Activated CD8-positive, alpha-beta T cell treated with anti-CD3 and anti-CD28 coated beads, Interleukin-2, amount 10 ng/mL, durations not matched to agents 7 days and 5 days (primary cell): ENCODE results near the gene TJP3. TPM values are rescaled to one million over a fixed set of nuclear protein-coding genes. Genes with fewer than 3 reads are reported as not detected.
A peak's percentile ranks its signal among the peaks of the same experiment; 100 is the strongest.

Experiments used
- ATAC-seq: fragments of 150-1000 bp; cut with Tn5 transposase; one replicate; pipeline ENCODE4 v1.10.0; 2021; ENCODE audit warnings: moderate library complexity
- CTCF ChIA-PET: fragments of 350-600 bp; sonication (Branson Sonifier 250); formaldehyde crosslinking; loops from one replicate; lab custom pipeline; 2021; ENCODE audit warnings: antibody characterized with exemption; lab: Charles Lee
- POLR2A ChIA-PET: fragments of 350-600 bp; sonication (Branson Sonifier 250); formaldehyde crosslinking; loops from one replicate; lab custom pipeline; 2021; ENCODE audit warnings: antibody characterized with exemption; lab: Charles Lee
- DNase-seq: peaks from one replicate; pipeline ENCODE4 v3.0.0-alpha.2; 2020
- H3K27ac Mint-ChIP-seq: one replicate; pipeline ENCODE4 v1.8.0; 2021; ENCODE audit warnings: mild to moderate bottlenecking, mixed read lengths
- H3K27me3 Mint-ChIP-seq: one replicate; pipeline ENCODE4 v1.8.0; 2021; ENCODE audit warnings: low read depth, mixed read lengths
- H3K36me3 Mint-ChIP-seq: one replicate; pipeline ENCODE4 v1.8.0; 2021; ENCODE audit warnings: low read depth, mixed read lengths
- H3K4me1 Mint-ChIP-seq: one replicate; pipeline ENCODE4 v1.8.0; 2021; ENCODE audit warnings: low read depth, mixed read lengths
- H3K4me3 Mint-ChIP-seq: one replicate; pipeline ENCODE4 v1.8.0; 2021; ENCODE audit warnings: mild to moderate bottlenecking, mixed read lengths
- H3K9me3 Mint-ChIP-seq: one replicate; pipeline ENCODE4 v1.8.0; 2022; ENCODE audit warnings: mixed read lengths; ENCODE audit not compliant: insufficient read depth
- total RNA-seq, 2 experiments: library from RNA; stranded (reverse); gene quantifications; one replicate each; pipeline ENCODE4 v1.2.3, GENCODE V29; 2021

TJP3 gene
- total RNA-seq, 2 experiments from 2014 or later, result 1.3 TPM

GRCh38 chr19:3695124-3695733 lies 13.0 kb upstream of the TJP3 start:
- H3K36me3 Mint-ChIP-seq, result peaks cover 4% of the 10 kb centered on the region
- ChIA-PET POLR2A (no interaction called here), CTCF (interaction anchor here (0.7 kb wide), 1 partner anchor 9 kb away, joined by 3 read pairs; no protein-coding TSS in a partner anchor)
- H3K27ac Mint-ChIP-seq, result no peak overlapping the region
- DNase-seq (no peak), ATAC-seq (no peak)
- H3K4me1 Mint-ChIP-seq, result peaks cover 38% of the 10 kb centered on the region
- H3K9me3 Mint-ChIP-seq, result no peaks in the 10 kb centered on the region
- no peak overlapping the region for H3K4me3 Mint-ChIP-seq
- H3K27me3 Mint-ChIP-seq, result no peaks in the 10 kb centered on the region

DNA sequence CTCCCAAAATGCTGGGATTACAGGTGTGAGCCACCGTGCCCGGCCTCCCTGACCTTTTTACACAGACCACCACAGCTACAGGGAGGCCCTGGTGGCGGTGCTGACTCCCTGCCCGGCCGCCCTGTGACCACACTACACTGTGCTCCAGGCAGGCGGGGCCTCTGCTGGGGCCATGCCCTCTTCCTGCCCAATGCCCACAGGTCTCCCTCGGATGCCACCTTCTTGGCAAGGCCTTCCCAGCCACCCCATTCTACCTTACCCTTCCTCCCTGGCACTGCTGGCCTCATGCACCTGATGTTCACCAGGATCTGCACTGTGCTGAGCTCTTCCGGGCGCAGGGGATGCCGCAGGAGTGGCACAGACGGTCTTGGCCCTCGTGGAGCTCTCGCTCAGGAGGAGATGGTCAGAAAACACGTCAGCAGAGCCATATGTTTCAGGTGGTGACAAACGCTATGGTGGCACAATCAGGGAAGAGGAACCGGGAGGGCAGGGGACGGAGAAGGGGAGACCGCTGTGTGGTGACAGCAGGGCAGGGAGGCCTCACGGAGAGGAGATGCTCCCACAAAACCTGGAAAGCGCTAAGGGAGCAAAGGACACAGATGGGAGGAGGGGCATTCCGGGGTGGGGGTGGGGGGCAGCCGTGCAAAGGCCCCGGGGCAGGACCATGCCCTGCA lies 12.1 kb upstream of the TJP3 start:
- ATAC-seq (no peak), DNase-seq (no peak)
- POLR2A ChIA-PET, result no interaction called here
- Mint-ChIP-seq H3K9me3 (no peaks in the 10 kb centered on the region), H3K4me3 (no peak overlapping the region), H3K4me1 (peaks cover 33% of the 10 kb centered on the region), H3K27me3 (no peaks in the 10 kb centered on the region), H3K36me3 (no peaks in the 10 kb centered on the region), H3K27ac (no peak overlapping the region)
- CTCF ChIA-PET, result no interaction called here

GRCh38 chr19:3696660-3696995 lies 11.6 kb upstream of the TJP3 start:
- no peaks in the 10 kb centered on the region for H3K27me3 Mint-ChIP-seq
- no peak overlapping the region for H3K4me3 Mint-ChIP-seq
- no peak for ATAC-seq

DNA sequence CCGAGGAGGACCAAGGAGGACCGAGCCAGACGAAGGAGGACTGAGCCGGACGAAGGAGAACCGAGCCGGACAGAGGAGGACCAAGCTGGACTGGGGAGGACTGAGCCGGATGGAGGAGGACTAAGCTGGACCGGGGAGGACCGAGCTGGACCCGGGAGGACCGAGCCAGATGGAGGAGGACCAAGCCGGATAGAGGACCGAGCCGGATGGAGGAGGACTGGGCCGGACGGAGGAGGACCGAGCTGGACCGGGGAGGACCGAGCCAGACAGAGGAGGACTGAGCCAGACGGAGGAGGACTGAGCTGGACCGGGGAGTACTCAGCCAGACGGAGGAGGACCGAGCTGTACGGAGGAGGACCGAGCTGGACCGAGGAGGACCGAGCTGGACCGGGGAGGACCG lies 11.1 kb upstream of the TJP3 start:
- no peaks in the 10 kb centered on the region for H3K27me3 Mint-ChIP-seq
- H3K36me3 Mint-ChIP-seq, result no peaks in the 10 kb centered on the region
- H3K9me3 Mint-ChIP-seq, result no peaks in the 10 kb centered on the region
- no peak overlapping the region for H3K27ac Mint-ChIP-seq
- H3K4me3 Mint-ChIP-seq, result no peak overlapping the region
- ATAC-seq (no peak), DNase-seq (no peak)
- ChIA-PET POLR2A (interaction anchor here (0.6 to 0.9 kb wide), 2 partner anchors 9 to 1448 kb away, joined by 3 read pairs; partner anchors contain the start of gene AMH), CTCF (interaction anchor here (1.1 to 1.7 kb wide), 4 partner anchors 9 to 111 kb away, joined by 3 to 10 read pairs (median 4); partner anchors contain the start of genes GIPC3 and MRPL54)
- H3K4me1 Mint-ChIP-seq, result peaks cover 25% of the 10 kb centered on the region

More at GRCh38 chr19:3696660-3696995, 11.6 kb upstream of the TJP3 start:
- Mint-ChIP-seq H3K9me3 (no peaks in the 10 kb centered on the region), H3K4me1 (peaks cover 28% of the 10 kb centered on the region), H3K27ac (no peak overlapping the region), H3K36me3 (no peaks in the 10 kb centered on the region)
- ChIA-PET POLR2A (no interaction called here), CTCF (interaction anchor here (1.6 to 1.7 kb wide), 2 partner anchors 8 to 10 kb away, joined by 5 to 10 read pairs; no protein-coding TSS in a partner anchor)
- DNase-seq, result no peak

DNA sequence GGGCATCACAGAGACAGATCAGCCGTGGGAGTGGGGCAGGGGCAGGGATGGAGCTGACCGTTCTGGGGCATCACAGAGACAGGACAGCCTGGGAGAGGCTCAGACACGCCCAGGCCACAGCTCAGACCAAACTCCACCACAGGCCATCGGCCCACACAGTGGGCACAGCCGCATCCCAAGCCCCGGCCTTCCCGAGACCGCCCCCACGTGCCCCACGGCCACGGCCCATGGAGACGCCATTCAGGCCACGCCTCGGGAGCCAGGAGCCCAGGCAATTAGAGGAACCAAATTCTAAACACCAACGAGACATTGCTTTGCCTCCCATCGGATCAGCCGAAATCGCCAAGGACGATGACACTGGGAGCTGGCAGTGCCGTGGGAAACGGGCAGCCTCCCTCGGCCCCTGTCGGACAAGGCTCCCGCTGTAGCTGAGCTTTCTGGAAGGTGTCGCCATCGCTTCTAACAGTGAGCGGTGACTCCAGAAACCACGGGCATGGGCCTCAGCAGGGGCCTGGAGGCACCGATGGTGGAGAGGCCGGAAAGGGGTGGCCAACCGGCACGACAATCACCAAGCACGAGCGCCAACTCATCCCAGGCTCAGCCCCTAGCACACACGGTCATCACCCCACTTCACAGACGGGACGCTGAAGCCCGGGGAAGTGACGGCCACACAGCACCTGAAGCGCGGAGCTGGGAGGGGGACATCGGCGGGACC lies 10.4 kb upstream of the TJP3 start:
- H3K4me1 Mint-ChIP-seq, result peaks cover 22% of the 10 kb centered on the region

DNA sequence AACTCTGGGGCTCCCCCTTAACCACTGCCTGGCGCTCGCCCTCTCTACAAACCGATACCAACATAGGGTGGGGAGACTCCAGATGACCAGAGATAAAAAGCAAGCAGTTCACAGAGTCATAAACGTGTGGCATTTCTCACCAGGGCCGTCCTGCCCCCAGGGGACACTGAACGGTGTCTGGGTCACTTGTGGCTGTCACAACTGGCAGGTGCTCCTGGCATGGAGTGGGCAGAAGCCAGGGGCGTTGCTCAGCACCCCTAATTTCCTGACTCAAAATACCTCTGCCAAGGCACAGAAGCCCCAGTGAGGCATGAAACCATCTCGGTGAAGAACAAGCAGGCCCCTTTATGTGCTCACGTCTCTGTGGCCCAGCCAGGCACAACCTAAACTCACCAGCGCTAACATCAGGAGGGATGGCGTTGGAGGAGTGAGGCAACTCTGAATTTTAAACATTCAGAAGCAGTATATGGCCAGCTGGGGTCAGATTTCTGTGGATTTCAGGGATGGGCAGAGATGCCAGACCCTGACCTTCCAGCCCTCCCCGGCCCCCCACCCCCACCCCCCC lies 9.7 kb upstream of the TJP3 start:
- peaks cover 22% of the 10 kb centered on the region for H3K4me1 Mint-ChIP-seq
- no peaks in the 10 kb centered on the region for H3K36me3 Mint-ChIP-seq
- DNase-seq (no peak), ATAC-seq (no peak)
- POLR2A ChIA-PET, result no interaction called here
- H3K27ac Mint-ChIP-seq, result peak overlapping the region; percentile 33
- no peaks in the 10 kb centered on the region for H3K27me3 Mint-ChIP-seq
- no peak overlapping the region for H3K4me3 Mint-ChIP-seq
- H3K9me3 Mint-ChIP-seq, result no peaks in the 10 kb centered on the region
- CTCF ChIA-PET, result interaction anchor here (1.1 to 2.3 kb wide), 6 partner anchors 10 to 64 kb away, joined by 3 to 15 read pairs (median 4); partner anchors contain the start of gene MRPL54

More for the DNA sequence above, 10.4 kb upstream of the TJP3 start:
- ATAC-seq, result no peak
- Mint-ChIP-seq H3K36me3 (no peaks in the 10 kb centered on the region), H3K27me3 (no peaks in the 10 kb centered on the region), H3K27ac (no peak overlapping the region), H3K4me3 (no peak overlapping the region), H3K9me3 (no peaks in the 10 kb centered on the region)
- ChIA-PET CTCF (interaction anchor here (1.1 to 1.7 kb wide), 4 partner anchors 10 to 112 kb away, joined by 3 to 10 read pairs (median 4); partner anchors contain the start of genes GIPC3 and MRPL54), POLR2A (interaction anchor here (0.6 to 0.9 kb wide), 2 partner anchors 10 to 1448 kb away, joined by 3 read pairs; partner anchors contain the start of gene AMH)
- DNase-seq, result no peak

- peak overlapping the region; percentile 89 for H3K4me3 Mint-ChIP-seq
- CTCF ChIA-PET, result interaction anchor here (1.0 to 2.3 kb wide), 5 partner anchors 9 to 150 kb away, joined by 3 to 15 read pairs (median 4); no protein-coding TSS in a partner anchor
- H3K27me3 Mint-ChIP-seq, result no peaks in the 10 kb centered on the region
- POLR2A ChIA-PET, result interaction anchor here (1.4 kb wide), 1 partner anchor 11 kb away, joined by 7 read pairs; no protein-coding TSS in a partner anchor
- peak; percentile 32 for ATAC-seq
- H3K9me3 Mint-ChIP-seq, result no peaks in the 10 kb centered on the region
- peaks cover 22% of the 10 kb centered on the region for H3K4me1 Mint-ChIP-seq
- peak; percentile 44 for DNase-seq
- no peaks in the 10 kb centered on the region for H3K36me3 Mint-ChIP-seq
- H3K27ac Mint-ChIP-seq, result peak overlapping the region; percentile 75
Measured at GRCh38 chr19:3698974-3699740, 9.0 kb upstream of the TJP3 start.

DNA sequence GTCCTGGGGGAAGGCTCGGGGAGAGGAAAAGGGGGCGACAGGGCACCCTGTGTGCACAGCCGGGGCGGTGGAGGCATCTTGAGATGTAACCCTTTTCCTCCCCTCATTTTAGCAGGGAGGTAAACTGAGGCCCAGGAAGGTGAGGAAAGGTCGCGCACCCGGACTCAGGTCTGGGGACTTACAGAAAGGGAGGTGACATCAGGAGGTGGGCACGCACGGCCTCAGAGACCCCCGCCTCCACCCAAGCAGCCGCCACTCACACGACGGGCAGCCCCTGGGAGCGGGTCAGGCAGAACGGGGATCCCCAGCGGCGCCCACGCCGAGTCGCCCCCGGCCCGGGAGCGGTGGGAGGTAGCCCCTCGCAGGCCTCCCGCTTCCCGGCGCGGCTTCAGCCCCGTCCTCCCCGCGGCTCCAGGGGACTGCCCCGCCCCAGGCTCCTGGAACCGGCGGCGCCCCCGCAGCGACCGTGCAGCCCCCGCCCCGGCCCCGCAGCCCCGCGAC lies 8.4 kb upstream of the TJP3 start:
- H3K36me3 Mint-ChIP-seq, result no peaks in the 10 kb centered on the region
- peaks cover 22% of the 10 kb centered on the region for H3K4me1 Mint-ChIP-seq
- no peaks in the 10 kb centered on the region for H3K27me3 Mint-ChIP-seq
- ChIA-PET CTCF (interaction anchor here (1.0 to 2.3 kb wide), 5 partner anchors 10 to 149 kb away, joined by 3 to 15 read pairs (median 5); no protein-coding TSS in a partner anchor), POLR2A (interaction anchor here (1.4 kb wide), 1 partner anchor 12 kb away, joined by 7 read pairs; no protein-coding TSS in a partner anchor)
- H3K4me3 Mint-ChIP-seq, result peak overlapping the region; percentile 89
- no peak for ATAC-seq
- H3K9me3 Mint-ChIP-seq, result no peaks in the 10 kb centered on the region
- no peak for DNase-seq
- H3K27ac Mint-ChIP-seq, result peak overlapping the region; percentile 75

DNA sequence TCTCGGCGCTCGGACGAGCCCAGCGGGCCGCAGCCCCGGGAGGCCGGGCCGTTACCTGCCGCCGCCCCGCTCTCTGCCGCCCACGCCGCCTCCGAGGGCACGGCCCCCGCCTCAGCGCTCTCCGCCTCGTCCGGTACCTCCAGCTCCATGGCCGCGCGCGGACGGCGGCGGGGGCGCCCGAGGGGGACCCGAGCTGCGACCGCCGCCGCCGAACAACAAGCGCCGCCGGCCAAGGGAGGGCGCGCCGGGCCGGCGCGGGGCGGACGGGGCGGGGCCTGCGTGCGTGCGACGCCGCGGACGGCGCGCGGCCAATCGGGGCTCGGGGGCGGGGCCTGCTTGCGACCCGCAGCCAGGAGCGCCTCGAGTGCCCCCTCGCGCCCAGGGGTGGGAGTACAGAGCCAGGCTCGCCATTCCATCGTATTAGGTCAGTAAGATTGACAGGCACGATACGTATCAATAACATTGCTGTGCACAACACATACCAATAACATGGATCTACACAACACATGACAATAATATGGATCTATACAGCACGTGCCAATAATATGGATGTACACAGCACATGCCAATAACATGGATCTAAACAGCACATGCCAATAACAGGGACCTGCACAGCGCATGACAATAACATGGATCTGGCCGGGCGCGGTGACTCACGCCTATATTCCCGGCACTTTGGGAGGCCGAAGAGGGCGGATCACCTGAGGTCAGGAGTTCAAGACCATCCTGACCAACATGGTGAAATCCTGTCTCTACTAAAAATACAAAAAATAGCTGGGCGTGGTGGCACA lies 7.7 kb upstream of the TJP3 start, which contains the start of gene PIP5K1C:
TSS of gene PIP5K1C (minus strand) at position 227 of the 791 bp plus-strand sequence. CDS start at position 149, 78 bp downstream.
- Mint-ChIP-seq H3K27me3 (no peaks in the 10 kb centered on the region), H3K36me3 (no peaks in the 10 kb centered on the region), H3K9me3 (no peaks in the 10 kb centered on the region), H3K4me3 (peak within 1 kb of the TSS; percentile 89), H3K4me1 (peaks cover 22% of the 10 kb centered on the region), H3K27ac (peak within 1 kb of the TSS; percentile 75)
- peak; percentile 93 for DNase-seq
- peak; percentile 95 for ATAC-seq
- ChIA-PET POLR2A (interaction anchor here (1.4 kb wide), 1 partner anchor 12 kb away, joined by 7 read pairs; no protein-coding TSS in a partner anchor), CTCF (interaction anchor here (0.7 to 2.3 kb wide), 6 partner anchors 10 to 46 kb away, joined by 3 to 15 read pairs (median 4); no protein-coding TSS in a partner anchor)

- ChIA-PET CTCF (interaction anchor here (0.7 to 1.9 kb wide), 5 partner anchors 9 to 47 kb away, joined by 3 to 7 read pairs (median 3); no protein-coding TSS in a partner anchor), POLR2A (no interaction called here)
- H3K4me3 Mint-ChIP-seq, result no peak overlapping the region
- peaks cover 20% of the 10 kb centered on the region for H3K4me1 Mint-ChIP-seq
- H3K27me3 Mint-ChIP-seq, result no peaks in the 10 kb centered on the region
- ATAC-seq (no peak), DNase-seq (no peak)
- no peaks in the 10 kb centered on the region for H3K9me3 Mint-ChIP-seq
- H3K36me3 Mint-ChIP-seq, result no peaks in the 10 kb centered on the region
- H3K27ac Mint-ChIP-seq, result no peak overlapping the region
Measured at GRCh38 chr19:3701200-3701599, 7.0 kb upstream of the TJP3 start.
